PC-3 (cell line): ENCODE data around the gene UBE2E2. TPM values are rescaled to one million over a fixed set of nuclear protein-coding genes. Genes with fewer than 3 reads are reported as not detected.

Experiments
- ATAC-seq: fragments of 200-7000 bp; cut with Tn5 transposase; 2 replicates; pipeline ENCODE4 v1.9.1; 2020; ENCODE audit warnings: mild to moderate bottlenecking, moderate library complexity
- BruUV-seq: library from RNA; stranded (reverse); fragments of 400-500 nt; replicated peaks from 2 replicates; lab custom pipeline; 2021; lab: Mats Ljungman, UMichigan
- CTCF ChIA-PET: fragments of 300-600 bp; sonication (Branson Sonifier 250); formaldehyde crosslinking; loops from one replicate; lab custom pipeline; 2022; ENCODE audit warnings: antibody characterized with exemption; lab: Charles Lee
- POLR2A ChIA-PET: fragments of 300-600 bp; sonication (Branson Sonifier 250); formaldehyde crosslinking; loops from one replicate; lab custom pipeline; 2022; ENCODE audit warnings: antibody characterized with exemption; ENCODE audit not compliant: unreplicated experiment; lab: Charles Lee
- DNase-seq: peaks from one replicate; pipeline ENCODE4 v3.0.0-alpha.2; 2015
- H2AFZ ChIP-seq: fragments of 300-600 bp; sonication (generic); 2 replicates; pipeline ENCODE4 v1.6.0; 2016; ENCODE audit warnings: antibody characterized with exemption, low read length
- H3F3A ChIP-seq: fragments of 300-600 bp; sonication (generic); one replicate; pipeline ENCODE4 v1.6.0; 2017; ENCODE audit warnings: antibody characterized with exemption, low read length, control low read depth, mild to moderate bottlenecking; ENCODE audit not compliant: unreplicated experiment
- H3K27ac ChIP-seq: fragments of 300-600 bp; sonication (generic); 2 replicates; pipeline ENCODE4 v1.5.1; 2016; ENCODE audit warnings: mild to moderate bottlenecking, low read length
- H3K27me3 ChIP-seq: fragments of 300-600 bp; sonication (generic); 2 replicates; pipeline ENCODE4 v1.6.1; 2016; ENCODE audit warnings: low read length, mixed read lengths
- H3K36me3 ChIP-seq: fragments of 300-600 bp; sonication (generic); 2 replicates; pipeline ENCODE4 v1.6.1; 2016; ENCODE audit warnings: low read depth, mixed run types, low read length, mixed read lengths
- H3K4me1 ChIP-seq: fragments of 300-600 bp; sonication (generic); 2 replicates; pipeline ENCODE4 v1.5.1; 2016; ENCODE audit warnings: low read length; ENCODE audit not compliant: insufficient read depth
- H3K4me2 ChIP-seq: fragments of 300-600 bp; sonication (generic); 2 replicates; pipeline ENCODE4 v1.6.0; 2016; ENCODE audit warnings: low read length
- H3K4me3 ChIP-seq: fragments of 300-600 bp; sonication (generic); 2 replicates; pipeline ENCODE4 v1.5.1; 2016; ENCODE audit warnings: mild to moderate bottlenecking, low read length, mixed read lengths
- H3K79me2 ChIP-seq: fragments of 300-600 bp; sonication (generic); 2 replicates; pipeline ENCODE4 v1.6.1; 2017; ENCODE audit warnings: low read length, mixed read lengths
- H3K9ac ChIP-seq: fragments of 300-600 bp; sonication (generic); 2 replicates; pipeline ENCODE4 v1.6.0; 2016; ENCODE audit warnings: mild to moderate bottlenecking, low read length
- H3K9me2 ChIP-seq: fragments of 300-600 bp; sonication (generic); replicated peaks from 2 replicates; pipeline ENCODE4 v1.6.1; 2016; ENCODE audit warnings: mixed run types, low read length, mixed read lengths
- H3K9me3 ChIP-seq: fragments of 300-600 bp; sonication (generic); 2 replicates; pipeline ENCODE4 v1.6.1; 2016; ENCODE audit warnings: low read length, mixed read lengths
- H4K20me1 ChIP-seq: fragments of 300-600 bp; sonication (generic); 2 replicates; pipeline ENCODE4 v1.6.1; 2016; ENCODE audit warnings: low read length, mixed read lengths
- CTCF ChIP-seq: fragments of 300-600 bp; sonication (generic); conservative IDR thresholded peaks from 2 replicates; pipeline ENCODE4 v1.5.1; 2017; ENCODE audit warnings: antibody characterized with exemption, low read depth, mild to moderate bottlenecking, low read length
- EZH2 ChIP-seq: fragments of 300-600 bp; sonication (generic); IDR thresholded peaks from one replicate; pipeline ENCODE4 v1.6.1; 2017; ENCODE audit warnings: antibody characterized with exemption, mild to moderate bottlenecking, low read length; ENCODE audit not compliant: unreplicated experiment
- EZH2phosphoT487 ChIP-seq: fragments of 300-600 bp; sonication (generic); IDR thresholded peaks from 2 replicates; pipeline ENCODE4 v1.6.1; 2018; ENCODE audit warnings: mild to moderate bottlenecking, antibody characterized with exemption, low read length, borderline replicate concordance
- intact Hi-C: fragments of 100-400 bp; cut with micrococcal nuclease; formaldehyde crosslinking; loops from 2 replicates; pipeline ENCODE4 v1.9.0; 2023
- total RNA-seq: library from RNA; depleted of rRNA; stranded (reverse); fragments of >200 nt; gene quantifications from 2 replicates; pipeline ENCODE4 v1.2.3, GENCODE V29; 2014

Gene UBE2E2
- total RNA-seq, 1 experiment from 2014 or later: 25.6 TPM

GRCh38 chr3:23202203-23202920, 765 bp upstream of the UBE2E2 start:
- no peak for TF ChIP-seq EZH2phosphoT487
- no peak for TF ChIP-seq EZH2
- TF ChIP-seq CTCF: no peak
- Histone ChIP-seq H3K79me2 (peaks cover 40% of the 10 kb centered on the region), H3K27ac (no peak overlapping the region), H3K9me2 (no peaks in the 10 kb centered on the region), H3F3A (no peaks in the 10 kb centered on the region), H4K20me1 (peaks cover 26% of the 10 kb centered on the region), H3K9ac (peak overlapping the region; percentile 88), H3K36me3 (no peaks in the 10 kb centered on the region), H2AFZ (peak overlapping the region; percentile 73), H3K9me3 (no peaks in the 10 kb centered on the region), H3K27me3 (no peaks in the 10 kb centered on the region), H3K4me1 (peaks cover 12% of the 10 kb centered on the region), H3K4me2 (peak overlapping the region; percentile 58), H3K4me3 (peak overlapping the region; percentile 100)
- TSS peak; percentile 31 for BruUV-seq
- intact Hi-C loops: loop anchor here (5.0 kb wide), 4 partner anchors 105 to 605 kb away; partner anchors contain the start of gene UBE2E1
- ATAC-seq (peak; percentile 13), DNase-seq (peak; percentile 11)
- POLR2A ChIA-PET: interaction anchor here (0.7 kb wide), 1 partner anchor 725 kb away, joined by 3 read pairs; no protein-coding TSS in a partner anchor
- CTCF ChIA-PET: no interaction called here

GRCh38 chr3:23203708-23204330, 692 bp downstream of the UBE2E2 start:
- CTCF ChIA-PET: interaction anchor here (0.6 kb wide), 1 partner anchor 241 kb away, joined by 3 read pairs; no protein-coding TSS in a partner anchor
- BruUV-seq: no TSS peak
- Histone ChIP-seq H3K4me2 (peak overlapping the region; percentile 90), H4K20me1 (peaks cover 26% of the 10 kb centered on the region), H3K79me2 (peaks cover 55% of the 10 kb centered on the region), H3K9me2 (no peaks in the 10 kb centered on the region), H3K9ac (peak overlapping the region; percentile 88), H3K27me3 (no peaks in the 10 kb centered on the region), H3K4me3 (peak overlapping the region; percentile 100), H2AFZ (peak overlapping the region; percentile 82), H3K4me1 (peaks cover 12% of the 10 kb centered on the region), H3K27ac (no peak overlapping the region), H3K9me3 (no peaks in the 10 kb centered on the region), H3K36me3 (peaks cover 3% of the 10 kb centered on the region), H3F3A (no peaks in the 10 kb centered on the region)
- intact Hi-C loops: loop anchor here (5.0 kb wide), 4 partner anchors 107 to 603 kb away; partner anchors contain the start of gene UBE2E1
- DNase-seq: peak; percentile 29
- POLR2A ChIA-PET: no interaction called here
- TF ChIP-seq EZH2: no peak
- no peak for TF ChIP-seq EZH2phosphoT487
- no peak for TF ChIP-seq CTCF
- peak; percentile 23 for ATAC-seq

DNA sequence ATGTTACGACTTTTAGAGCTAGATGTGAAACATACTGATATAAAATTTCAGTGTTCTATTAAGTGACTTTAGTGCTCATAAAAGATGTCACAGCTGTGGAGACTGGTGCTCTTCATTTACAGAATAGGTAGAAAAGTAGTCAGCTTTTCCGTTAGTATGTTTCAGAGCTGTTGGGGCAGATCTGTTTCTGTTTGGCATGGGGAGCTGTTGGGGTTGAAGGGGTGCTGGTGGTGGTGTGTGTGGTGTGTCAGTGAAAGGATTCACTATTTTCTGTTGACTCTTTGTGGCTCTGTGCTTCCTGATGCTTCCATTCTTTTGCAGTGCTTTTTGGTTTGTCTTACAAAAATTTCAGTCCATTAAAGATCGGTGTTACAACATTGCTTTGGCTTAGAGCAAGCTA, 3.2 kb downstream of the UBE2E2 start:
- Histone ChIP-seq H3K36me3 (peaks cover 8% of the 10 kb centered on the region), H2AFZ (no peak overlapping the region), H3K79me2 (peaks cover 78% of the 10 kb centered on the region), H4K20me1 (peaks cover 26% of the 10 kb centered on the region), H3F3A (no peaks in the 10 kb centered on the region), H3K27me3 (no peaks in the 10 kb centered on the region), H3K4me3 (no peak overlapping the region), H3K4me2 (no peak overlapping the region), H3K9ac (no peak overlapping the region), H3K9me2 (no peaks in the 10 kb centered on the region), H3K4me1 (peaks cover 12% of the 10 kb centered on the region), H3K9me3 (no peaks in the 10 kb centered on the region), H3K27ac (no peak overlapping the region)
- ATAC-seq (no peak), DNase-seq (no peak)
- ChIA-PET POLR2A (no interaction called here), CTCF (interaction anchor here (0.5 kb wide), 1 partner anchor 14 kb away, joined by 3 read pairs; no protein-coding TSS in a partner anchor)
- no peak for TF ChIP-seq EZH2phosphoT487
- TF ChIP-seq EZH2: no peak
- no peak for TF ChIP-seq CTCF
- BruUV-seq: no TSS peak
- intact Hi-C loops: no loop called here
